ENCODE results near the gene CELF3.
A peak's percentile ranks its signal among the peaks of the same experiment; 100 is the strongest.

The CELF3 gene

DNA sequence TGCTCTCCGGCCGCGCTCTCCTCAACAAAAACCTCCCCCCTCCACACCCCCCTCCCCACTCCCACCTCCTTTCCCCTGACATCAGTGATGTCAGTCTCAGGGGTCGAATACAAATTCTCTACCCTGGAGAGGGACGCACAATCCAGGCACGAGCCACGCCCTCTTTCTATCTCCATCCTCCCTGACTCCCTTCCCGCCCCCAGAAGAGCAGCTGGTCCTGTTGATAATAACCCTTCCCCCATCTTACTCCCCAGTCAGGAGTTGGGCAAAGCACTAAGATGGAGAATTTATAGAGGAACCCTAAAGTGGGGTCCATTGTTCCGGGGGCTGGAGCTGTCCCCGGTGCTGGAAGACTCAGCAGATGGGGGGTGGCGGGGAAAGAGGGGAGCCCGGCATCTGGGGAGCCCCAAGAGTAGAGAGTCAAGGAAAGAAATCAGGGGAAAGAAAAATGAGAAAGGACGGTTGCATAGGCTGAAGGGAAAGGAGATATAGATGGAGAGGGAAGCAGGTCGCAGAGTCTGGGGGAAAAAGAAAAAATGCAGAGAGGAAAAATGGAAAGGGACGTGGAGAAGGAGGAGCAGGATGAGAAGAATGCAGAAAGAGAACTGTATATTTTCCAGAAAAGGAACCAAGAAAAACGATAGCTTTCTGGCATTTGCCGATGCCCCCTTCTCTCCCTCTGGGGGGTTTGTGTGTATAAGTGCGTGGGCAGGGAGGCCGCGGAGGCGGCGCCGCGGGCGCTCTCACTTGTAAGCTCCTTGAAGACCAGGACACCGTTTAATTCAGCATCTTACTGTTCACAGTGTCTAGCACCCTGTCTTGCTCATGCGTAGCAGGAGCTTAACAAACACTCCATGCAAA lies at the start of gene CELF3:
CELF3 (minus strand) TSS at position 33 of the 861 bp plus-strand sequence. CDS start 783 bp downstream, outside the sequence.
- peak; percentile 79 for TF ChIP-seq YY1 (IDR thresholded peaks at IDR 0.05; ENCODE audit: low read depth)
- 0 out of 2 replicates have a peak, but pooled peaks have one; percentile 28 for TF ChIP-seq EGR1 (IDR thresholded peaks at IDR 0.05)
- no peak for TF ChIP-seq ZBTB7A (IDR thresholded peaks at IDR 0.05; ENCODE audit: low read depth)
- peak; percentile 35; the same call in 1 of the 2 replicates for TF ChIP-seq CREB1 (IDR thresholded peaks at IDR 0.05; ENCODE audit: low read depth)
- TF ChIP-seq, protein P1, sequence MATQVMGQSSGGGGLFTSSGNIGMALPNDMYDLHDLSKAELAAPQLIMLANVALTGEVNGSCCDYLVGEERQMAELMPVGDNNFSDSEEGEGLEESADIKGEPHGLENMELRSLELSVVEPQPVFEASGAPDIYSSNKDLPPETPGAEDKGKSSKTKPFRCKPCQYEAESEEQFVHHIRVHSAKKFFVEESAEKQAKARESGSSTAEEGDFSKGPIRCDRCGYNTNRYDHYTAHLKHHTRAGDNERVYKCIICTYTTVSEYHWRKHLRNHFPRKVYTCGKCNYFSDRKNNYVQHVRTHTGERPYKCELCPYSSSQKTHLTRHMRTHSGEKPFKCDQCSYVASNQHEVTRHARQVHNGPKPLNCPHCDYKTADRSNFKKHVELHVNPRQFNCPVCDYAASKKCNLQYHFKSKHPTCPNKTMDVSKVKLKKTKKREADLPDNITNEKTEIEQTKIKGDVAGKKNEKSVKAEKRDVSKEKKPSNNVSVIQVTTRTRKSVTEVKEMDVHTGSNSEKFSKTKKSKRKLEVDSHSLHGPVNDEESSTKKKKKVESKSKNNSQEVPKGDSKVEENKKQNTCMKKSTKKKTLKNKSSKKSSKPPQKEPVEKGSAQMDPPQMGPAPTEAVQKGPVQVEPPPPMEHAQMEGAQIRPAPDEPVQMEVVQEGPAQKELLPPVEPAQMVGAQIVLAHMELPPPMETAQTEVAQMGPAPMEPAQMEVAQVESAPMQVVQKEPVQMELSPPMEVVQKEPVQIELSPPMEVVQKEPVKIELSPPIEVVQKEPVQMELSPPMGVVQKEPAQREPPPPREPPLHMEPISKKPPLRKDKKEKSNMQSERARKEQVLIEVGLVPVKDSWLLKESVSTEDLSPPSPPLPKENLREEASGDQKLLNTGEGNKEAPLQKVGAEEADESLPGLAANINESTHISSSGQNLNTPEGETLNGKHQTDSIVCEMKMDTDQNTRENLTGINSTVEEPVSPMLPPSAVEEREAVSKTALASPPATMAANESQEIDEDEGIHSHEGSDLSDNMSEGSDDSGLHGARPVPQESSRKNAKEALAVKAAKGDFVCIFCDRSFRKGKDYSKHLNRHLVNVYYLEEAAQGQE (IDR thresholded peaks at IDR 0.05; ENCODE audit: low read depth), result peak; percentile 97
- no peak for TF ChIP-seq TCF12 (IDR thresholded peaks at IDR 0.05; ENCODE audit: low read depth)
- peak; percentile 6; the same call in 1 of the 2 replicates for TF ChIP-seq CEBPB (IDR thresholded peaks at IDR 0.05)

DNA sequence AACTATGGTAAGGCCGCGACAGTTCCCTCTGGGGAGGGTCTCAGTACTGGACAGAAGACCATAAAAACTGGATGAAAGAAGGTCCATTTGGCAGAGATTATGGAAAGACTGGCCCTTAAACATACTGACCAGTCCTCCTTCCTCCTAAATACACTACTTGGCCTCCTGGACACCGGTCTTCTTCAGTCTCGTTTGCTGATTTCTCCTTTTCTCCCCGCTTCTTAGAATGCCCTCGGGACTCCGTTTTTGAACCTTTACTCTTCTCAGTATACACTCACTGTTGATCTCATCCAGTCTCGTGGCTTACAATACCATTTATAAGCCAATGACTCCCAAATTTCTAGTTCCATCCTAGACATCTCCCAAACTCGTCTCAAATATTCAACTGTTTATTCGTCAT lies 47.4 kb upstream of the CELF3 start:
- TF ChIP-seq FOXM1 (IDR thresholded peaks at IDR 0.05; ENCODE audit: borderline replicate concordance, low read depth) (no peak), CEBPB (IDR thresholded peaks at IDR 0.05) (no peak), CREB1 (IDR thresholded peaks at IDR 0.05; ENCODE audit: low read depth) (no peak), TEAD4 (IDR thresholded peaks at IDR 0.05) (no peak), NFIC (IDR thresholded peaks at IDR 0.05) (no peak), YY1 (IDR thresholded peaks at IDR 0.05; ENCODE audit: low read depth) (no peak), EGR1 (IDR thresholded peaks at IDR 0.05) (no peak), EP300 (IDR thresholded peaks at IDR 0.05; ENCODE audit: borderline replicate concordance) (no peak), TAF1 (IDR thresholded peaks at IDR 0.05; ENCODE audit: low read depth) (no peak), ZBTB7A (IDR thresholded peaks at IDR 0.05; ENCODE audit: low read depth) (no peak), RAD21 (IDR thresholded peaks at IDR 0.05; ENCODE audit: low read depth) (no peak)
- TF ChIP-seq, protein P2, sequence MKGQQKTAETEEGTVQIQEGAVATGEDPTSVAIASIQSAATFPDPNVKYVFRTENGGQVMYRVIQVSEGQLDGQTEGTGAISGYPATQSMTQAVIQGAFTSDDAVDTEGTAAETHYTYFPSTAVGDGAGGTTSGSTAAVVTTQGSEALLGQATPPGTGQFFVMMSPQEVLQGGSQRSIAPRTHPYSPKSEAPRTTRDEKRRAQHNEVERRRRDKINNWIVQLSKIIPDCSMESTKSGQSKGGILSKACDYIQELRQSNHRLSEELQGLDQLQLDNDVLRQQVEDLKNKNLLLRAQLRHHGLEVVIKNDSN (IDR thresholded peaks at IDR 0.05), result no peak
- TF ChIP-seq, protein P1 (IDR thresholded peaks at IDR 0.05; ENCODE audit: low read depth), result no peak
- TF ChIP-seq, protein P3, sequence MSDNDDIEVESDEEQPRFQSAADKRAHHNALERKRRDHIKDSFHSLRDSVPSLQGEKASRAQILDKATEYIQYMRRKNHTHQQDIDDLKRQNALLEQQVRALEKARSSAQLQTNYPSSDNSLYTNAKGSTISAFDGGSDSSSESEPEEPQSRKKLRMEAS (IDR thresholded peaks at IDR 0.05), result no peak

DNA sequence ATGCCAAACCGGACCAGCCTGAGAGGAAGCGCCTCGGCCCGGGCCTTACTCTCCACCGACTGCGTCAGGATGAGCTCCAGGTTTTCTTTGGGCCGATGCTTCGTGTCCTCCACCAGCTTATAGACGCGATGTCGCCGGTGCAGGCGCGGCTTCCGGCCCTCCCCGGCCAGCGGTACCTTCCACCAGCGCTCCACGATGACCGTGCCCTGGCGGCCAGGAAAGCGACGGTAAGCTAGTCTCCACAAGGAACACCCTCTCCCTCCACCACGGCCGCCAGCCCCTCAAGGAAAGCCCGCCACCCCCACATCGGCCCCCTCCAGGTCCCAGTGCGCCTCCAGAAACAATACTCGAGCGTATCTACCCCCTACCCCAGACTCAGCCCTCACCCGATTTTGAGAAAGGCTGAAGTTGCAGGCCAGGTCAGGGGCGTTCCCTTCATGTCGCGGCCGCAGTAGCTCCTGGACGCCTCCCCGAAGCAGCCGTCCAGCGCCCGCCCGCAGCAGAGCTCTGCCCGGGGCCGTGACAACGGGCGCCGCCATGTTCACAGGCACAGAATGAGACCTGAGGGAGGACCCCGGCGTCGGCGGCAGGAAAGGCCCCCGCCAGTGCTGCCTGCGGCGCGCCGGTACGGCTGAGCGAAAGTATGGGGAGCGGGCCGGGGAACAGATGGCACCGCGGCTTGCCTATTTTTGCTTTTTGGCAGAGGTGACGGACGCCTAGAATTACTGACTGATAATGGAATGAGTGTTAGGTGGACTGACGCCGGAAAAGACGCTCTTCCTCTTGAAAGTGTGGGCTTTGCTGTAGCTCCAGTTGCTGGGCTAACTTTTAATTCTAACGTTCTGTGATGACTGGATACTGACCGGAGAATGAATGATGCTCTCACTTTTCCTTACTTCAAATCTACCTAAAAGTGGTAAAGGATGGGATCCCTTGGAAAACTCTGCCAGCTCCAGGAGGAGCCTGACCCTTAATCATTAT lies 46.6 kb upstream of the CELF3 start, which contains the start of gene MRPL9:
MRPL9 (minus strand) TSS at position 556 of the 981 bp plus-strand sequence; CDS start at position 539, 17 bp downstream.
- no peak for TF ChIP-seq FOXM1 (IDR thresholded peaks at IDR 0.05; ENCODE audit: borderline replicate concordance, low read depth)
- TF ChIP-seq, protein P1 (IDR thresholded peaks at IDR 0.05; ENCODE audit: low read depth), result no peak
- TF ChIP-seq NFIC (IDR thresholded peaks at IDR 0.05), result peak; percentile 9; the same call in 1 of the 2 replicates
- no peak; the same call in 1 of the 2 replicates for TF ChIP-seq TCF12 (IDR thresholded peaks at IDR 0.05; ENCODE audit: low read depth)
- TF ChIP-seq TAF1 (IDR thresholded peaks at IDR 0.05; ENCODE audit: low read depth), result peak; percentile 92
- peak; percentile 27; the same call in 1 of the 2 replicates for TF ChIP-seq TEAD4 (IDR thresholded peaks at IDR 0.05)
- peak; percentile 27; the same call in 1 of the 2 replicates for TF ChIP-seq EGR1 (IDR thresholded peaks at IDR 0.05)
- no peak for TF ChIP-seq RAD21 (IDR thresholded peaks at IDR 0.05; ENCODE audit: low read depth)
- peak; percentile 96 for TF ChIP-seq YY1 (IDR thresholded peaks at IDR 0.05; ENCODE audit: low read depth)
- no peak for TF ChIP-seq CEBPB (IDR thresholded peaks at IDR 0.05)
- TF ChIP-seq ZBTB7A (IDR thresholded peaks at IDR 0.05; ENCODE audit: low read depth), result no peak
- no peak for TF ChIP-seq CREB1 (IDR thresholded peaks at IDR 0.05; ENCODE audit: low read depth)
- no peak for TF ChIP-seq EP300 (IDR thresholded peaks at IDR 0.05; ENCODE audit: borderline replicate concordance)
- TF ChIP-seq, protein P2 (IDR thresholded peaks at IDR 0.05), result no peak
- TF ChIP-seq, protein P3 (IDR thresholded peaks at IDR 0.05), result peak; percentile 59; the same call in 1 of the 2 replicates
